NCI-H187 (cell line): ENCODE results near the gene STIL.
"Not testable (repeated sequence)": the region's sequence is repeated elsewhere in the genome, so short reads cannot be mapped to it uniquely, and the experiment has no call there.

Experiments
- DNase-seq, 2 experiments: peaks; one replicate each; lab custom pipeline; 2025; lab: John Stamatoyannopoulos, UW

STIL gene

DNA sequence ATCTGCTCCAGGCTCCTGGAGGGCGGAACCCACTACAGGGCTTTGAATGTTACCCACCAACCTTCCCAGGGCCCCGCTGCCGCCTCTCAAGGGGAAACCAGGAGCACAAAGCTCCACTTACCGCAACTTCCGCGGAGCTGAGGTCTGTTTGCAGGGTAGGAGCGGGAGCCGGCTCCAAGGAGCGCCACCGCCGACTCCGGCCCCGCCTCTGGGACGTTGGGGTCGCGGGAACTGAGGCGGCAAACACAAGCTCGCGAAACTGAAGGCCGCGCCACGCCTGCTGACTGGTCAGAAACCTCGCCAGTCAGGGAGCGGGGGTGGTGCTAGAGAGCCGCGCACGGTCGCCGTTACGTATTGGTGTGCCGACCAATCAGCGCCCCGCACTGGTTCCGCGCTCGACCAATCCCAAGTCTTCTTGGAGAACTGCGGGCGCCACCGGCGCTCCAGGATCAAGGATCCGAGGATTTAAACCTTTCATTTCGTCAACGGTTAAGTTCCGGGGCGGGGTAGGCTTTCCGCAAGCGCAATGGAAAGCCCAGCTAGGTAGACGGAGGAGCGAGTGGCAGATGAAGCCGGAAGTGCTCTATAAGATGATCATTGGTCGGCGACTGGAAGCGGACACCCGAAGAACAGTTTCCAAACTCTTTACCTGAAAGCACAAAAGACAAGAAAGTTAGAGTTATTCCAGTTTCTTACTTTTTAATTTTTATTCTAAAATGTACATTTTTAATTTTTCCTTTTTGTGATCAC, at the start of gene STIL:
TSS of gene STIL (minus strand) at position 233 of the 750 bp plus-strand sequence. CDS start 3,828 bp downstream, outside the sequence.
- DNase-seq: peak; percentile 96 to 97

DNA sequence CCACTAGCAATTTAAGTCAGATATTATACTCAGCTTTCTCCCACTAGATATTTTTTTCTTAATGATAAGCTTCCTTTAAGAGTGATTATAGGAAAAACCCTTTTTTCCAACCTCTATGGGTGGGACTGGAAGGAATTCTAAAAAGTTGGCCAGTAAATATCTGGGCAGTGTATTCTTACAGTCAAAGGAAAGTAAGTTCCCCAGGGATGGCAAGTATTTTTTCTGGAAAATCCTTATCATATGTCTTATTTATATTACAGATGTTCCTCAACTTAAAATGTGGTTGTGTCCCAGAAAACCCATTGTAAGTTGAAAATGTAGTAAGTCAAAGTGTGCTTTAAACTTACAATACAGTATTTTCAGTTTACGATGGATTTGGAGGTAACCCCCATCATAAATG, 48.9 kb upstream of the STIL start:
- DNase-seq: no peak

DNA sequence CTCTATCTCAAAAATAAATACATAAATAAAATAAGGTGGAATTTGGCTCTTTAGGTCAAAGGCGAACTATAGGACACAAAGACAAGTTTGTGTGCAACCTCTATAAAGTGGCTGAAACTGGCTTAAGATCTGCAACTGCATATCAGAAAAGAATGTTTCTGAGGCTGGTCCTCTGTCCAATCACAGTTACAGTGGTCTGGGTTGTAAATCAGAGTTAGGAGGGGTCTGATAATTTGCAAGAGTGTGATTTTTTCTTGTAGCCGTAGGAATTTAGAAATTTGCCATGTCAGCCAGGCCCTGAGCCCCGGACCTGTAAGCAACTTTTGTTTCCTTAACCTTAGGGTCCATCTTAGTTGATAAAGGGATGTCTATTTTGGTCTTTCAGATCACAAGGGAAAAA, 47.4 kb upstream of the STIL start:
- no peak for DNase-seq

- DNase-seq: no peak
These were observed 37.4 kb upstream of the STIL start for GRCh38 chr1:47351305-47351704.

GRCh38 chr1:47348246-47348645, 34.3 kb upstream of the STIL start:
- no peak for DNase-seq

DNA sequence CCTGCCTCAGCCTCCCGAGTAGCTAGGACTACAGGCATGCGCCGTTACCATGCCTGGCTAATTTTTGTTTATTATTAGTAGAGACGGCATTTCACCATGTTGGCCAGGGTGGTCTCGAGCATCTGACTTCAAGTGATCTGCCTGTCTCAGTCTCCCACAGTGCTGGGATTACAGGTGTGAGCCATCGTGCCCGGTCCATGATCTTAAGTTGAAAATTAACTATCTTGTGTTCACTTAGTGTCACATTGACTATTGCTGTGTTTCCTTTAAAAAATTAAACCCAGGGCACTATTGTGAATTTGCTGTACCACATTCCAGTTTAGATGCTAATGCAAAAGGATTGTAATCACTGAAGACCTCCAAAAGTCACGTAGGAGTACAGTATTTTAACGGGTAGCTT, 33.8 kb upstream of the STIL start:
- DNase-seq: no peak

DNA sequence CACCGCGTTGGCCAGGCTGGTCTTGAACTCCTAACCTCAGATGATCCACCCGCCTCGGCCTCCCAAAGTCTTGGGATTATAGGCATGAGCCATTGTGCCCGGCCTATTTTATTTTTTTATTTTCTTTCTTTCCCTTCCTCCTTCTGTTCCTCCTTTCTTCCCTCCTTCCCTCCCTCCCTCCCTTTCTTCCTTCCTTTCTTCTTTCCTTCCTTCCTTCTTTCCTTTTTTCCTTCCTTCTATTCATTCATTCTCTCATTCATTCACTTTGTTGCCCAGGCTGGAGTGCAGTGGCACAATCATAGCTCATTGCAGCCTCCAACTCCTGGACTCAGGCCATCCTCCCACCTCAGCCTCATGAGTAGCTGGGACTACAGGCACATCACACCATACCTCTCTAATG, 33.0 kb upstream of the STIL start:
- not testable (repeated sequence) for DNase-seq

DNA sequence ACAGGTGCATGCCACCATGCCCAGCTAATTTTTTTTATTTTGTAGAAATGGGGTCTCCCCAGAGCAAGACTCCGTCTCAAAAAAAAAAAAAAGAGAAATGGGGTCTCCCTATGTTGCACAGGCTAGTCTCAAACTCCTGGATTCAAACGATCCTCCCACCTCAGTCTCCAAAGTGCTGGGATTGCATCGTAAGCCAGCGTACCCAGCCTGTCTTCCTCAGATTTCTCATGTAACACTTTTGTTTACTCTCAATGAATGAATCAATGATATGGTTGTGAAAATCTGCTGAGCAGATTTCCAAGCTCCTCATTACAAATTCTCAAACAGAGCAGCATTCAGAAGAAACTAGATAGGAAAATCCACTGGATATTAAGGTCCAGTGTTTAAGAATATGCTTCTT, 26.3 kb upstream of the STIL start:
- DNase-seq: no peak

DNA sequence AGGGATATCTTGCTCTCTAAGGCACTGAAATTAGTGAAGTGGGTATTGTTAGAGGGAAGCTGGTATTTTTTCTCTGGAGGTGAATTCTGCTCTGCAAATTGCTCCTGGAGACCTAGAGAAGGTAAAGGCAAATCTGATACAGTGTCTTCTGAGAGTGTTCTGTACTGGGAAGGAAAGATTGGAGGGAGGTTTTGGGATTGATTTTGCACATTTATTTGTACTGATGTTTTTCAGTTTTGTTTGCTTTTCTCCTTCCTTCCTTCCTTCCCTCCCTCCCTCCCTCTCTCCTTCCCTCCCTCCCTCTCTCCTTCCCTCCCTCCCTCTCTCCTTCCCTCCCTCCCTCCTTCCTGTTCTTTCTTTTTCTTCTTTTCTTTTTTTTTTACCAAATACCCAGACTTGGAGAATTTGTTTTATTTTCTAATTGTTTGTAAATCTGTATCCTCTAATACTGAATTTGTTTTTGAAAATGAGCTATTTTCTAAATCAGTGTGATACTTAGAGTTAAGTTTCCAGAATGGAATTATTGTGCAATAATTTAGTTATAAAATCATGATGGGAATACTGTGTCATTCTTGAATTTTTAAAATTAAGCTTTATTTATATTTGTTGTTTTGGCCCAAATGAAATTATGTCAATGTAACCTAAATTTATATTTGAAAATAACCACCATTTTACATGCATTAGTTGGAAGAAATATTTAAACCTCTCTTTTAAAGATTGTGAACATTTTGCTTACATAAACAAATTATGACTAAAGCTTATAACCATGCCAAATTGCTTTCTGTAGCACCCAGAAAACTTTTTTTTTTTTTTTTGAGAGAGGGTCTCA, 24.5 kb upstream of the STIL start:
- DNase-seq: no peak

- no peak for DNase-seq
These were observed 23.4 kb upstream of the STIL start for GRCh38 chr1:47337350-47337749.

- DNase-seq: no peak
These were observed 21.0 kb upstream of the STIL start for GRCh38 chr1:47334765-47335435.

- DNase-seq: peak; percentile 53 to 65
These were observed 20.2 kb upstream of the STIL start for GRCh38 chr1:47333922-47334764.

DNA sequence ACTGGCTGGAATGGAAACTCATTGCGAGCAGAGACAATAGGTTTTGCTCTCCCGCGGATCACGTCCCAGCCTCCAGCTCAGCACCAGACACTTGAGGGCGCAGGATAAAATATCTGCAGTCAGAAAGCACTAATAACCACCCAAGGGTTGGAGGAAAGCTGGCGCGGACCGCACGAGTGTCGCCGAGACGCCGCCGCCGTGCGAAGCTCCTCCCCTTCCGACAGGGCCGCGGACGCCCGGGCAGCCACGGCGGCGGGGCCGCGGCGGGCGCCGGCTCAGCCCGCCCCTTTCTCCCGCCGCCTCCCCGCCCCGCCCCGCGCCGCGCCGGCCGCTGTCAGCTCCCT, 19.6 kb upstream of the STIL start, which contains the start of gene CMPK1:
TSS of gene CMPK1 (plus strand) at position 213 of the 344 bp plus-strand sequence. CDS start 156 bp downstream, outside the sequence.
- DNase-seq: peak; percentile 57 to 65

DNA sequence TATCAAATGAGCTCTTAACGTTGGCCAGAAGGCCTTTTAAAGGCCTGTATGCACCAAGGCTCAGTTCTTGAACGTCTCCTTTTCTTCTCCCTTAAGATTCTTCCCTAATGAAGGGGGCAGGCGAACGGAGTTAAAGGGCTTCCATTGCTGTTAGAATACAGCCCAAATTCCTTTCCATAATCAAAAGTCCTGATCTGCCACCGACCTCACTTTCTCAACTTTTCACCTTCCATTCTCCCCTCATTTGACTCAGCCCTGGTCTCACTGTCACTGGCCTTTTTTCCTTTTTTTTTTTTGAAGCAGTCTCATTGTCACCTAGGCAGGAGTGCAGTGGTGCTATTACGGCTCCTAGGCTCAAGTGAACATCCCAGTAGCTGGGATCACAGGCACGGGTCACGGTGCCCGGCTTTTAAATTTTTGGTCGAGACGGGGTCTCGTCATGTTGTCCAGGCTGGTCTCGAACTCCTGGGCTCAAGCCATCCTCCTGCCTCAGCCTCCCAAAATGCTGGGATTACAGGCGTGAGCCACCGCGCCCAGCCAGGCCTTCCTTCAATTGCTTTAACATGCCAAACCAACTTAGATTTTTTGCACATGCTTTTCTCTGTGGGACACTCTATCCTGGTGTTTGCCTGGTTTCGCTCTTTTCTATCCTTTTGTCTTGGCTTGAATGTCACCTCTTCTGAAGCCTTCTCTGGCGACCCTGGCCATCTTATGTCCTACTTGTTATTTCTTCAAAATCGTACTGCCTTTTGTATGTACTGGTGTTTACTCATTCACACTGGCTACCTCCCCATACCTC, 19.0 kb upstream of the STIL start:
- no peak for DNase-seq

DNA sequence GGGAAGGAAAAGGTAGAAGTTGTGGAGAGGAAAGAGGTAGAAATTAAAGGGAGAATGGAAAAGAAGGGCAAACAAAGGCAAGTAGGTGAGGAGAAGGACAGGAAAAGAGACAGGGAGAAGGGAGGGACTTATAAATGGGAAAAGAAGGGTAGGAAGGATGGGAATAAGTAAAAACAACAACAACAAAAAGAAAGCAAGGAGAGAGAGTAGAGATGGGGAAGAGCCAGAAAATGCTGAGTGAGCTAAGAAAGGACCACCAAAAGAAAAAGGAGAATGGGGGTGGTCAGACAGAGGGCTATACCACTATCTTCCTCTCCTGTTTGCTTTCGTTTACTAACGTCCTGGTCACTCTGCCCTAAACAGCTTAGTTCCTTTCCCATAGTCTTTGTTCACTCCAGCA, 17.9 kb upstream of the STIL start:
- DNase-seq: no peak

DNA sequence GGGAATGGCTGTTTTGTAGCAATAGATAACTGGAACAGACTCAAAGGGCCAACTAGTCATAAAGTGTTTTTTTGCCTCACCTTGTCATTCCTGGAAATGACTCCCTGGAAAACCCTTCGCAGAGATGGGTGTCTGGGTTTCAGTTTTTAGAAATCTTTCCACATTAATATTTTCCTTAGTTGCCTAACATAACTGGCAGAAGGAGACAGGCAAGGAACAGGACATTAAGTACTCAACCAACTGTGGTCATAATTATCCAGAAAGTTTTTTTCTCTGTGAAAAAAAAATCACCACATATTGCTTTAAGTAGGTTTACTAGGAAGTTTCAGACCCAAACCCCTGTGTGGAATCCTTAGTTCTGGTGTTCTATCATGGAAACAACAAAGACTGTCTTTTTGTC, 16.3 kb upstream of the STIL start:
- no peak for DNase-seq

DNA sequence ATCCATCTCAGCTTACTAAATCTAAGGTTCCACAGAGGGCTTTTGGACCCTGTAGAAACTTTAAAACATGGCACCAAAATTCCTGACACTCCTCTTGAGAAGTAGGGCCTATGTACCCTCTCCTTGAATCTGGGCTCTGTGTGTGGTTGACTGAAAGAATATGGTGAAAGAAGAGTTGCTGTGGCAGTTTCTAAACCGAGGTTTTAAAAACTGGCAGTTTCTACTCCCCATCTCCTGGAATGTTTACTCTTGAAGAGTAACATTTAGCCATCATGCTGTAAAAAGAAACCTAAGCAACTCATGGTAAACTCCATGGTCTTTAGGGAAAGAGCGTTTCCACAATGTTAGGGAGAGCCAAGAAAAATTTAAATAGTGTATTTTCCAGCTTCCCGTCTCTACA, 15.0 kb upstream of the STIL start:
- DNase-seq: no peak

DNA sequence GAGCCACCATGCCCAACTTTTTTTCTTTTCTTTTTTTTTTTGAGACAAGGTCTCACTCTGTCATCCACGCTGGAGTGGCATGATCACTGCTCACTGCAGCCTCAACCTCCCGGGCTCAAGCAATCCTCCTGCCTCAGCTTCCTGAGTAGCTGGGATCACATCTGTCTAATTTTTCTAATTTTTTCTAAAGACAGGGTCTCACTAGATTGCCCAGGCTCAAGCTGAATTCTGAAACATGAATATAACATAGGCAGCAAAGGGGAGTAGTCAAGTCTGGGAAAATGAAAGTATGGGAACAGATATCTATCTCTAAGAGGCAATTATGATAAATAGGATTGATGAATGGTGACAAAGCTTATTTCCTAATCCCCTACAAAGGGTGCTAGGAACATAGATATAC, 12.3 kb upstream of the STIL start:
- no peak for DNase-seq

DNA sequence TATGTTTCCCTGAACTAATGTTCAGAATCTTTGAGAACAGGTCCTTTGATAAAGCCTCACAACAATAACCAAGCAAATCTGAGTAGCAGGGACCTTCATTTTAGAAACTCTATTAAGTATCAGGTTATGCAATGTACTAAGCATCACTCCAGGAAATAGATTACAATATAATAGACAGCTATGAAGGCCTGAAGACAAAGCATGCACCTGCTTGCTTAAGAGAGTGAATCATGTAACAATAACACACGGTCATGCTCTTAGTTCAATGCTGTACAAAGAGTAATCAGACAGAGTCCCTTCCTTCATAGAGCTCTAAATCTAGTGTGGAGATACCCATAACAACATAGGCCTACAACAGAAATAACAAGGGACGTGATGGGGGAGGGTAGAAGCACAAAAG, 11.6 kb upstream of the STIL start:
- DNase-seq: no peak

DNA sequence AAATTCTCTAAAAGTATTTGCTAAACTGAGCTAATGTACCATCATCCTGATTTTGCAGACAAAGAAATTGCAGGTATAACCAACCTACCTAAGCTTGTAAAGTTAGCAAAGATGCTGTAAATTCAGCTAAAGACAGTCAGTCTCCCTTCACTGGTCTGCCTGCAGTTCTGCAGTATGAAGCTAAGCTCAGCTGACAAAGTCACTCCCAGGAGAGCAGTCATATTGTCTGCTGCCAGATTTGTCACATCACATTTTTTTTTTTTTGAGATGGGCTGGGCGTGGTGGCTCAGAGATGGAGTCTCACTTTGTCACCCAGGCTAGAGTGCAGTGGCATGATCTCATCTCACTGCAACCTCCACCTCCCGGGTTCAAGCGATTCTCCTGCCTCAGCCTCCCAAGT, 10.7 kb upstream of the STIL start:
- no peak for DNase-seq

DNA sequence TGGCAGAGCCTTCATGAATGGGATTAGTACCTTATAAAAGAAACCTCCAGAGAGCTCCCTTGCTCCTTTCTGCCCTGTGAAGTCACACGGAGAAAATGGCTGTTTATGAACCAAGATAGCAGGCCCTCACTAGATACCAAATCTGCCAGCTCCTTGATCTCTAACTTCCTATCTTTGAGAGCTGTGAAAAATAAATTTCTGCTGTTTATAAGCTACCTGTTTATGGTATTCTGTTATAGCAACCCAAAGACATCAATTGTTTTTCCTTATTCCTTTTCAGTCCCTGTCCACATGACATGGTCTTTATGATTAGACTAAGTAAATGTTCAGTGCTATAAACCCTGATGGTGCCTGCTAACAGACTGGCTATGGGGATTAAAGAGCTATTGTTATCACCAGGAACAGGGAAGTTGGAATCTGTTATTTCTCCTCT, 9.7 kb upstream of the STIL start:
- no peak for DNase-seq
